CD14-positive monocyte (primary cell): ENCODE measurements around the gene SBF2. TPM values are rescaled to one million over a fixed set of nuclear protein-coding genes. Genes with fewer than 3 reads are reported as not detected.

Source experiments
- DNase-seq, 3 donors: peaks; one replicate each; pipeline ENCODE4 v3.0.0-alpha.2; 2011 to 2022
- H2AFZ ChIP-seq: 2 replicates; pipeline ENCODE4 v1.6.0; 2012; ENCODE audit warnings: mild to moderate bottlenecking, low read depth, low read length, inconsistent platforms; ENCODE audit not compliant: insufficient read depth, poor library complexity, severe bottlenecking
- H3K27ac ChIP-seq, 2 donors: 1 replicate in 1 of 2; 2 replicates in 1 of 2; pipeline ENCODE4 v1.5.1; 2012 to 2013; ENCODE audit warnings: low read length in 2 of 2, control low read depth in 1 of 2, inconsistent platforms in 1 of 2, low read depth in 1 of 2, mild to moderate bottlenecking in 1 of 2
- H3K27me3 ChIP-seq, 2 donors: one replicate each; pipeline versions ENCODE4 v1.6.0 to v1.6.1; 2011 to 2013; ENCODE audit warnings: low read length in 2 of 2; ENCODE audit not compliant: control insufficient read depth in 2 of 2, insufficient read depth in 2 of 2
- H3K36me3 ChIP-seq, 2 donors: replicated peaks in 1 of 2; 1 replicate in 1 of 2; 2 replicates in 1 of 2; pipeline versions ENCODE4 v1.5.1 to v1.6.1; 2012 to 2013; ENCODE audit warnings: low read length in 2 of 2, control low read depth in 1 of 2, inconsistent platforms in 1 of 2, mild to moderate bottlenecking in 1 of 2; ENCODE audit not compliant: insufficient read depth in 2 of 2, control insufficient read depth in 1 of 2
- H3K4me1 ChIP-seq, 2 donors: 1 replicate in 1 of 2; 2 replicates in 1 of 2; pipeline versions ENCODE4 v1.5.1 to v1.6.1; 2012 to 2013; ENCODE audit warnings: low read length in 2 of 2, control low read depth in 1 of 2, inconsistent platforms in 1 of 2, mild to moderate bottlenecking in 1 of 2, moderate library complexity in 1 of 2; ENCODE audit not compliant: insufficient read depth in 2 of 2, control insufficient read depth in 1 of 2
- H3K4me2 ChIP-seq: replicated peaks from 2 replicates; pipeline ENCODE3; 2012; ENCODE audit warnings: low read length, moderate library complexity, mild to moderate bottlenecking; ENCODE audit not compliant: poor library complexity, severe bottlenecking; ENCODE audit errors: extremely low read depth
- H3K4me3 ChIP-seq, 3 experiments: fragments of 200-600 bp in 1 of 3; sonication (generic) in 1 of 3; replicated peaks in 1 of 3; 1 replicate in 2 of 3; 2 replicates in 1 of 3; pipeline ENCODE4 v1.5.1; 2011 to 2013; ENCODE audit warnings: low read length in 3 of 3, mild to moderate bottlenecking in 3 of 3, control low read depth in 2 of 3, low read depth in 2 of 3, inconsistent platforms in 1 of 3, moderate library complexity in 1 of 3
- H3K79me2 ChIP-seq: 2 replicates; pipeline ENCODE4 v1.6.0; 2012; ENCODE audit warnings: mild to moderate bottlenecking, control low read depth, inconsistent platforms, low read length, moderate library complexity; ENCODE audit not compliant: insufficient read depth
- H3K9ac ChIP-seq: 2 replicates; pipeline ENCODE4 v1.6.0; 2017; ENCODE audit warnings: low read length, mild to moderate bottlenecking; ENCODE audit not compliant: insufficient read depth, poor library complexity, severe bottlenecking
- H3K9me3 ChIP-seq, 2 donors: replicated peaks in 1 of 2; 1 replicate in 1 of 2; 2 replicates in 1 of 2; pipeline versions ENCODE4 v1.5.1 to v1.6.1; 2012 to 2013; ENCODE audit warnings: low read length in 2 of 2, control low read depth in 1 of 2; ENCODE audit not compliant: control insufficient read depth in 1 of 2, insufficient read depth in 1 of 2
- H4K20me1 ChIP-seq: 2 replicates; pipeline ENCODE4 v1.6.0; 2012; ENCODE audit warnings: mild to moderate bottlenecking, low read length, control low read depth, moderate library complexity; ENCODE audit not compliant: insufficient read depth
- H3K27ac Mint-ChIP-seq, 7 donors: one replicate each; pipeline ENCODE4 v1.8.0; 2020; ENCODE audit warnings: mild to moderate bottlenecking in 7 of 7, mixed read lengths in 7 of 7, moderate library complexity in 6 of 7, inconsistent platforms in 2 of 7
- H3K27me3 Mint-ChIP-seq, 3 donors: one replicate each; pipeline ENCODE4 v1.8.0; 2021 to 2022; ENCODE audit warnings: low read depth in 3 of 3, mild to moderate bottlenecking in 3 of 3, mixed read lengths in 3 of 3, moderate library complexity in 3 of 3, inconsistent platforms in 1 of 3
- H3K36me3 Mint-ChIP-seq, 2 donors: one replicate each; pipeline ENCODE4 v1.8.0; 2020; ENCODE audit warnings: mixed read lengths in 2 of 2, inconsistent platforms in 1 of 2, mild to moderate bottlenecking in 1 of 2
- H3K4me1 Mint-ChIP-seq: one replicate; pipeline ENCODE4 v1.8.0; 2020; ENCODE audit warnings: mild to moderate bottlenecking, mixed read lengths
- H3K4me3 Mint-ChIP-seq, 2 donors: one replicate each; pipeline ENCODE4 v1.8.0; 2020; ENCODE audit warnings: mild to moderate bottlenecking in 2 of 2, mixed read lengths in 2 of 2, moderate library complexity in 1 of 2
- H3K9me3 Mint-ChIP-seq, 7 donors: one replicate each; pipeline ENCODE4 v1.8.0; 2020 to 2022; ENCODE audit warnings: mixed read lengths in 7 of 7, mild to moderate bottlenecking in 6 of 7, moderate library complexity in 6 of 7, inconsistent platforms in 2 of 7
- CTCF ChIP-seq: fragments of 200-600 bp; IDR thresholded peaks from one replicate; pipeline ENCODE4 v1.8.0; 2022; ENCODE audit warnings: antibody characterized with exemption, mild to moderate bottlenecking
- WGBS: methylation state at CpG from one replicate; pipeline ENCODE4 v1.1.5; 2013; ENCODE audit warnings: missing lambda C conversion rate; ENCODE audit not compliant: insufficient coverage; 5-methylcytosine and 5-hydroxymethylcytosine counted together
- intact Hi-C, 2 donors: fragments of 100-400 bp; cut with micrococcal nuclease; formaldehyde crosslinking; loops; one replicate each; pipeline versions ENCODE4 v1.15.0 to v1.15.1; 2023
- polyA plus RNA-seq, 3 donors: library from polyadenylated mRNA; depleted of rRNA in 1 of 3; unstranded in 2 of 3; stranded (reverse) in 1 of 3; fragments of 300-500 nt in 2 of 3; fragments of >200 nt in 1 of 3; fragmentation: Illumina TruSeq in 2 of 3; gene quantifications; 1 replicate in 2 of 3; 2 replicates in 1 of 3; pipeline ENCODE4 v1.2.3, GENCODE V29; 2012 to 2021

SBF2 gene
- polyA plus RNA-seq, 3 donors = 8.9 to 30.7 (median 16.4) TPM

GRCh38 chr11:10201343-10201742, 92.7 kb downstream of the SBF2 start:
- no CpG with 5 or more reads among the region's 1 CpG for WGBS

GRCh38 chr11:10197091-10197490, 96.9 kb downstream of the SBF2 start:
- no peaks in the 10 kb centered on the region for H3K27me3 ChIP-seq
- H3K27ac Mint-ChIP-seq = no peak overlapping the region
- H3K27me3 Mint-ChIP-seq = no peaks in the 10 kb centered on the region
- H3K9ac ChIP-seq = no peak overlapping the region
- peaks cover 1% of the 10 kb centered on the region for H3K4me1 Mint-ChIP-seq
- no peak overlapping the region for H2AFZ ChIP-seq
- no CpG with 5 or more reads among the region's 2 CpGs for WGBS
- DNase-seq = no peak
- no peak overlapping the region for H3K4me3 Mint-ChIP-seq
- H3K4me3 ChIP-seq = no peak overlapping the region
- peaks cover 71% of the 10 kb centered on the region for H4K20me1 ChIP-seq
- intact Hi-C loops = no loop called here
- no peak for TF ChIP-seq CTCF
- no peak overlapping the region for H3K27ac ChIP-seq
- no peaks in the 10 kb centered on the region for H3K9me3 ChIP-seq
- peaks cover 3 to 14% of the 10 kb centered on the region in 2 donors for H3K36me3 ChIP-seq
- peaks cover 15% of the 10 kb centered on the region for H3K79me2 ChIP-seq
- no peak overlapping the region for H3K4me2 ChIP-seq
- H3K9me3 Mint-ChIP-seq = peaks cover 0 to 2% (median 0%) of the 10 kb centered on the region in 7 donors
- no peaks in the 10 kb centered on the region for H3K4me1 ChIP-seq
- peaks cover 17 to 19% of the 10 kb centered on the region in 2 donors for H3K36me3 Mint-ChIP-seq

More at GRCh38 chr11:10201343-10201742, 92.7 kb downstream of the SBF2 start:
- Histone ChIP-seq H3K4me2 (no peak overlapping the region), H3K79me2 (peaks cover 49% of the 10 kb centered on the region), H3K9ac (no peak overlapping the region), H3K36me3 (peaks cover 0 to 8% of the 10 kb centered on the region in 2 donors), H3K27me3 (no peaks in the 10 kb centered on the region), H3K27ac (no peak overlapping the region), H3K4me1 (no peaks in the 10 kb centered on the region), H4K20me1 (peaks cover 80% of the 10 kb centered on the region), H3K9me3 (peaks cover 17 to 21% of the 10 kb centered on the region in 2 donors), H2AFZ (no peak overlapping the region), H3K4me3 (no peak overlapping the region)
- no peak for DNase-seq
- intact Hi-C loops = loop anchor here in 1 of 2 donors (5.0 kb wide), 1 partner anchor 431 kb away; no protein-coding TSS in a partner anchor
- Mint-ChIP-seq H3K27ac (peak overlapping the region in 1 of 7 donors; percentile 71), H3K4me1 (peaks cover 5% of the 10 kb centered on the region), H3K27me3 (no peaks in the 10 kb centered on the region), H3K9me3 (peaks cover 15 to 28% (median 23%) of the 10 kb centered on the region in 7 donors), H3K36me3 (peaks cover 7 to 25% of the 10 kb centered on the region in 2 donors), H3K4me3 (no peak overlapping the region)
- no peak for TF ChIP-seq CTCF
